NCI-H345 treated with DMSO at 0.1 percent for 48 hours (cell line): Measurements from ENCODE around the gene RUNX2.
"Not testable (repeated sequence)": the region's sequence is repeated elsewhere in the genome, so short reads cannot be mapped to it uniquely, and the experiment has no call there.

ENCODE experiments used
- DNase-seq: peaks from one replicate; lab custom pipeline; 2025; ENCODE audit not compliant: unreplicated experiment; lab: John Stamatoyannopoulos, UW

RUNX2 gene

GRCh38 chr6:45454008-45454911, 126.1 kb downstream of the RUNX2 start:
- DNase-seq, result no peak

GRCh38 chr6:45455408-45455807, 127.3 kb downstream of the RUNX2 start:
- no peak for DNase-seq

DNA sequence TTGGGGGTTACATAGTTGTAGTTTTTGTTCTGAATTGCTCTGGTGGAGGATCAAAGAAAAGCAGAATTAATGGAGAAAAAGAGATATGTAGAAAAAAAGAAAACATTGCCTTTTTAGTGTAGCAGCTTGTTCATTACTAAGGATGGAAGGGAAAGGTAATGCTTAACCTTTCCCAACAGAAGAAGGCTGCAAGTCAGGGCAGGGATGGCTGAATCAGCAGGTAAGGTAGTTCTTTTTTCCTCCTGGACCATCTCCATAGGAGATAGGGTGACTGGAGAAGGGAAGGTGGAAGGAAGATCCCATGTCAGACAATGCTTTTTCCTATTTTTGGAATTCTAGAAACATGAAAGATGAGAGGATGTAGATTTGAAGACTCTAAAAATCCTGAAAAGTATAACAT, 129.0 kb downstream of the RUNX2 start:
- DNase-seq, result no peak

DNA sequence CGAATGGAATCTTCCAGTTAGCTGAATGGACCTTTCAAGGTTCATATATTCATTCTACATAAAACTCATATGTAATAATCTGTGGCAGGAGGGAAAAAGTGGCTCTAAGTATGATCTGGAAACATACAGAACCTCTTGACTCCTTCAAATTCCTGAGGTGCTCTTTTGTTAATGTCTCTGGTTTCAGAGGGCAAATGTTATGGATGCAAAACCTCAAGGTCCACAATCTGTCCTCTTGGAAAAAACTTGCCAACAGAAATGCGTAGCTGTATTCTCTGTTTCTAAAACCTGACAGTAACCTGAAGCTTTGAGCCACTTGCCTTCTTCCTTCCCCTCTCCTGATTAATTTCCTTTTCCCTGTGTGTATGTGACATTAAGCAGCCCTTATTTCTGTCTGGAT, 130.5 kb downstream of the RUNX2 start:
- DNase-seq, result no peak

GRCh38 chr6:45460166-45460565, 132.0 kb downstream of the RUNX2 start:
- DNase-seq, result no peak

DNA sequence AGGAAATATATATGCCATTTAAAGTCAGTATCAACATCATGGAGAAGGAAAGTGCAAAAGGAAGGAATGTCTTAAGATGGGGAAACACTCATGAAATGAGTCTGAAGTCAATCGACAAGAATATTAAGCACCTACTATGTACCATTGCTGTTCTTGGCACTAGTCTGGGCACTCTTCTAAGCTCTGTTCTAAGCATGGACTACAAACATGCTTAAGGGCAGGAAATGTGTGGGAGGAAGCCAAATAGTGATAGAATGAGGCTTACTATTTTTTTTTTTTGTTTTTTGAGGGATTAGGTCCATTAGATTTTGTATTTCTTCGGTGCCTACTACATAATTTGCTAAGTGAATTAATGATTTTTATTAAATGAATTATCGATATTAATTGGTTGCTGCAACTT, 133.4 kb downstream of the RUNX2 start:
- no peak for DNase-seq

DNA sequence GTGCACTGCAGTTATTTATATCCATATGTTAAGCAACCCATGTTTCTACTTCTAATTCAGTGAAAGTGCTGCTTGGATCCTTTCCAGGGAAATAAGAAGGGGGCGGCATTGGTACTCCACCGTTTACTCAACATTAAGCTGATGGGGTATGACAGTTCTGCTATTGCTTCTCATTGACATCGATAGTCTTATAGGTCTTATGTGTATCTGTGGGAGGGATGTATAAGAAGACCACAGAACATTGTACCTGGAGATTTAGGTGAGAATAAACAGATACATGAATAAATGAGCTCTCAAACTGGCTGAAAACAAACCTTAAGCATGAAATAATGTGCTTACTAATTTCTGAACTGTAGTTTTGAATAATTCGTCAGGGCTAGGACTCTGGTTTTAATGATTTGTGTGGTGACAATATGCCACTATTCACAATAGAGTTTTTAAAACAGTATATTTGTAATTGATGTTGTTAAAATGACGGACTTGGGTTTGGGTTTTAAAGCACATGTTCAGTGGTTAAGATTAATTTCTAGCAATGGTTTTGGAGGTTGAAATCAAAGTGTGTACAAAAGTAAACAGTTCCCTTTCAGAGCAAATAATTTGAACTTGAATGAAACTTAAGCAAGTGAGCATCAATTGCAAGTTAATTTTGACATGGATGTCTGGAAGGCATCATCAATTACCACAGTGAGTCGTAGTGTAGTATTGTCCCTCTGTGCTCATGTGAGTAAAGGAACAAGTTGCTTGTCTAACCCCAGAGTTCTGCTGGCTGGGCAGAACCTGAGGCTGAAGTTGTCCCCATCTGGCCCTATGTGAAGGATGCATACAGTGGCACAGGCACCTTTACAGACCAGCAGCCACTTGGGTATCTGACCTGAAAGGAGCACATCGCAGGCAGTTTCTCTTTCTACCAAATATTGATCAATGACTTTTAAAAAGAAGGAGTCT, 134.3 kb downstream of the RUNX2 start:
- no peak for DNase-seq

DNA sequence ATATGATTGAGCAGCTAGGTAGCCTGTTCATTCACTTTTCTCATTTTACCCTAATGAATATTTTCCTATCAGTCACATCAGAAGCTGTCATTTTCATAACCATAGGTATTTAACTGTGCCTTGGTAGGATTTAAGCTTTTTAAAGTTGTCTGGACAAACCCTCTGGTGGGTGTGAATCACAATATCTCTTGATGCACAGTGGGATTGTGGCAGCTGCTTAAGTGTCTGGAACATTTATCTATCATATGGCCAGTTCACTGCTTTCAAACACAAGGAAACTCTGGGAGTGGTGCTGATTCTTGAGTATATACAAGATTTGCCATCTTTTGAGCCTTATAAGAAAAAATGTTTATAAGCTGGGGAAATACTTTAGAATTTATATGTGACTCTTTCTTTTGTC, 136.6 kb downstream of the RUNX2 start:
- DNase-seq, result no peak

DNA sequence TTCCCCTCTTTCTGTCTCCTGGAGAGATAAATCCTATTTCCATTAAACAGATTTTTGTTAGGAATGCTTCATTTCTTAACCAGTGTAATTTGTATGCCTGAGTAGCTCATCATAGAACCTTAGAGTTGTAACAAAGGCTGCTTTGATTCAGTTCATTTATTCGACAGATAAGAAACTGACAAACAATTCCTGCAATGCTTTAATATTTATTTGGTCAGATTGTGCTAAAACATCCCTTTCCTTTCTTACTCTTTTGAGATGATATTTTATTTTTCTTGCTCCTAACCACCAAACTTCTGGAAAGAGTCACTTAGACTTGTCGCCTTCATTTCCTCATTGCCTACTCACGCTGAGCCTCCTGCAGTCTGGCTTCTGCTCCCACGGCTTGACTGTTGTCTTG, 138.6 kb downstream of the RUNX2 start:
- DNase-seq, result no peak

DNA sequence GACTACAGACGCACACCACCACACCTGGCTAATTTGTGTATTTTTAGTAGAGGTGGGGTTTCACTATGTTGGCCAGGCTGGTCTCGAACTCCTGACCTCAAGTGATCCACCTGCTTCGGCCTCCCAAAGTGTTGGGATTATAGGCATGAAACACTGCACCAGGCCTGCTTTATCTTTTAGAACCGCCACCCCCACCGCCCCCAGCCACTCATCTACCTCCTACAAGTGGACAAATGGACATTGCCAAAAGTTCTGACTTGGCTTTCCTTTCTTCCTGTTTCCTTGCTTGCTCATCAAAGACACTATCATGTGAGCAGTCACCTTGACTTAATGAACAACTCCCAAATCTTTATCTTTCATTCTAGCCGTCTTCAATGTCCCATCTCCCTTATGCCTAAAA, 139.3 kb downstream of the RUNX2 start:
- DNase-seq, result not testable (repeated sequence)

DNA sequence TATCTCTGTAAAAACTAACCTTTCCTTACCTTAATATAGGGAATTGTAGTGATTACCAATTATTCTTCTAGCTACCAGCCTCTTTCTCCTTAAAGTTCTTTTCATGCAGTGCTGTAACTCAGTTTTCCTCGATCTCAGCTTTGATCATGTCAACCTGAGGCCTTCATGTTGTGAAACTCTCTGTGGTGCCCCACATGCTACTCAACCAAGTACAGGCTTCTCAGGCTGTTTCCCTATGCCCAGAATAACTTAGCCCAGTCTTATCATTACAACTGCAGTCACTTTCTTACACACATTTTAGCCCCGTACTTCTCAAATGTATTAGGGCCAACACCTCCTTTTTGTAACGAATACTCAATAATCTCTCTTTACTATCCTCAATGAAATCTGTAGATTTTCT, 139.7 kb downstream of the RUNX2 start:
- no peak for DNase-seq

GRCh38 chr6:45469663-45470062, 141.5 kb downstream of the RUNX2 start:
- no peak for DNase-seq

DNA sequence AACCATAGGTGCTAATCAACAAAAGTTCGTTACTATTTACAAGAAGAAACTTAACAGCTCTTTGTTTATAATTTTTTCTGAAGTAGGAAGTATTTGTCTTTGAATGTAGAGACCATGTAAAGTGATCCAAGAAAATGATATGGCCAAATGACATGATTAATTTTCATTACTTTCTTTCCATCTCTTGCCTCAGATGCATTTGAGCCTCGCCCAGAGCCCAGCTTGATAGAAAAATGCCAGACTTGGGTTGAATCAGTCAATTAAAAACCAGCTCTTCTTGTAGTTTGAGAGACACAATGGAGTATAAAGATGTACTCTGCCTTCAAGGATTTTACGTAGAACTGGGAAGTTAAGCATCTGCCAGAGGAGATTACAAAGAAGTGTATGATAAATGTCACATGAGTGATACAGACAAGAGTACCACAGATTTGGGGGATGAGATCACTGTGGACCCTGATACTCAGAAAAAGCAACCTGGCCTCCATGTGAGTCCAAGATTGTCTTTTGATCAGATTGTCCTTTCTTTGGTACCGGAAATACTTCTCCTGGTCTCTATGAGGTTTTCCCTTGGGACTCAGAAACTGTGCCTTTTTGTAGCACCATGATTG, 142.1 kb downstream of the RUNX2 start:
- DNase-seq, result no peak

DNA sequence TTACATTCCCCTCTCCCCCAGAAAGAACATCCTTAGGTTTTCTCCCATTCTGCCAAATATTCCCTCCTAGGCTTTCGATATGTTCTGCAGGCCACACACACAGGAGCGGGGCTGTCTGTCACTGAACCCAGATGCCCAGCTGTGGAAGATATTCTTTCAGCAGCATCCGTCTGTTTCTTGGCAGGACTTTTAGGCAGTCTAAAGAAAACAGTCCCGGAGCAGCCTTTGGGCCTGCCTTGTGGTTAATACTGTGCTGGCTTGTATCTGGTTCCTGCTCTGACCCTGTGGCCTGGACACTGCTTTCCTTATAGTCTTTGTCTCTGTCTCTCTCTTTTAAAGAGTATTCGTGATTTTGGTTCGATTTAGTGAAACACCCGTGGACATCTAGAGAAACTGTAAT, 144.3 kb downstream of the RUNX2 start:
- DNase-seq, result no peak

- DNase-seq, result no peak
These were observed 145.2 kb downstream of the RUNX2 start for GRCh38 chr6:45473121-45473993.

DNA sequence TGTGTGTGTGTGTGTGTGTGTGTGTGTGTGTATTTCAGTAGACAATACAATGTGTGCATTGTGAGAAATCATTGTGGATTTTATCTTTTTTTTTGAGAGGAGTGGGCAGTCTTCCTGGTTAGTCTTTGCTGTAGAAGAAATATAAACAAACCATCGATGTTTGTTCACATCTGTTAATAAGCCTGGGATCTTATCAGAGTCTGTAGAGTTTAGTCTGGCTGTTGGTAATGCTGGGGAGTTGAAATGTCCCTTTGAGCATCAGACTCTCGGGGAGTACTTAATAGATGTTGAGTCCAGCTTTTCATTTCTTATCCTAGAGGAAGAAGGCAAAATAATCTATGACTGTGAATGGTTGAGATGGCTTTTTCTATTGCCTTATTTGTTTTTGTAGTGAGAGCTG, 146.2 kb downstream of the RUNX2 start:
- DNase-seq, result no peak

DNA sequence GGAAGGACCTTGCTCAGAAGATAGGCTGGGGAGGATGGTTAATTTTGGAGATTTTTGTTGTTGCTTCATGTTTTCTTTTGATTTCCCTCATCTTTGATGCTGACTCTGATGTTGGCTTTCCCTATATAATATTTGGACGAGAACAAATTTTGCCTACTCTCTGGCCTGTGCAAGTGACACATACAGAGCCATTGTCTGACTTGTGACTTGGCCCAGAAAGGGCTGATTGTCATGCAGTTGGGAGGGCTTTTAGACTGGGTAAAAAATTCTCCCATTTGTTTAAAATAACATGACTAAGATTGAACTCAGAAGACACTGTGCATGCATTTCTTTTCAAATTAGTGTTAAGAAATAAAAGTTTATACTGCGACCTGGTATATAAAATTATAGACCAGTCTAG, 148.2 kb downstream of the RUNX2 start:
- DNase-seq, result no peak

GRCh38 chr6:45477278-45477677, 149.1 kb downstream of the RUNX2 start:
- DNase-seq, result no peak

GRCh38 chr6:45477790-45478189, 149.7 kb downstream of the RUNX2 start:
- DNase-seq, result no peak

- DNase-seq, result no peak
These were observed 150.1 kb downstream of the RUNX2 start for GRCh38 chr6:45478240-45478639.
